SK-N-SH (cell line): ENCODE data around the gene F13B. TPM values are rescaled to one million over a fixed set of nuclear protein-coding genes. Genes with fewer than 3 reads are reported as not detected.
"Not testable (repeated sequence)": the region's sequence is repeated elsewhere in the genome, so short reads cannot be mapped to it uniquely, and the experiment has no call there.

Experiments
- CTCF ChIA-PET: fragments of 300-600, 350-600 bp; formaldehyde crosslinking; extraction: SDS; loops from one replicate; lab custom pipeline; 2021; lab: Yijun Ruan, JAX
- POLR2A ChIA-PET: fragments of 350-600 bp; sonication (Branson Sonifier 250); formaldehyde crosslinking; extraction: SDS; loops from one replicate; lab custom pipeline; 2020; ENCODE audit warnings: antibody characterized with exemption, inconsistent platforms; lab: Yijun Ruan, JAX
- DNase-seq: peaks from one replicate; pipeline ENCODE4 v3.0.0; 2012
- H2AFZ ChIP-seq: fragments of 200-600 bp; sonication (generic); 2 replicates; pipeline ENCODE4 v1.8.1; 2016; ENCODE audit warnings: antibody characterized with exemption, mild to moderate bottlenecking, low read depth
- H3F3A ChIP-seq: fragments of 200-600 bp; sonication (generic); replicated peaks from 2 replicates; pipeline ENCODE3; 2016; ENCODE audit warnings: antibody characterized with exemption, mild to moderate bottlenecking; ENCODE audit not compliant: insufficient read depth
- H3K27ac ChIP-seq, 2 experiments: fragments of 200-500 bp in 1 of 2; fragments of 200-600 bp in 1 of 2; sonication (Bioruptor generic) in 1 of 2; sonication (generic), shearing (Covaris generic) in 1 of 2; 2 replicates each; pipeline versions ENCODE4 v1.5.1 to v1.6.1; 2014 to 2016; ENCODE audit warnings: low read depth in 2 of 2, inconsistent platforms in 1 of 2, low read length in 1 of 2, mild to moderate bottlenecking in 1 of 2, mixed read lengths in 1 of 2
- H3K27me3 ChIP-seq: fragments of 200-600 bp; sonication (generic), shearing (Covaris generic); 2 replicates; pipeline ENCODE4 v1.6.1; 2016; ENCODE audit warnings: mixed run types; ENCODE audit not compliant: insufficient read depth
- H3K36me3 ChIP-seq, 2 experiments: fragments of 200-500 bp in 1 of 2; fragments of 200-600 bp in 1 of 2; sonication (Bioruptor generic) in 1 of 2; sonication (generic) in 1 of 2; replicated peaks in 1 of 2; 2 replicates each; pipeline versions ENCODE3 to v1.5.1; 2014 to 2016; ENCODE audit warnings: low read length in 1 of 2, mild to moderate bottlenecking in 1 of 2; ENCODE audit not compliant: insufficient read depth in 2 of 2, control insufficient read depth in 1 of 2
- H3K4me1 ChIP-seq, 2 experiments: fragments of 200-500 bp in 1 of 2; fragments of 200-600 bp in 1 of 2; sonication (Bioruptor generic) in 1 of 2; sonication (generic), shearing (Covaris generic) in 1 of 2; 2 replicates each; pipeline versions ENCODE4 v1.5.1 to v1.6.1; 2014 to 2016; ENCODE audit warnings: low read depth in 1 of 2, low read length in 1 of 2, mixed run types in 1 of 2; ENCODE audit not compliant: insufficient read depth in 2 of 2, control insufficient read depth in 1 of 2
- H3K4me2 ChIP-seq: fragments of 200-600 bp; sonication (generic), shearing (Covaris generic); 2 replicates; pipeline ENCODE4 v1.6.1; 2017; ENCODE audit warnings: mixed run types
- H3K4me3 ChIP-seq, 2 experiments: fragments of 200-500 bp in 1 of 2; fragments of 200-600 bp in 1 of 2; sonication (Bioruptor generic) in 1 of 2; sonication (generic), shearing (Covaris generic) in 1 of 2; 2 replicates each; pipeline versions ENCODE4 v1.5.1 to v1.8.1; 2014 to 2016; ENCODE audit warnings: low read depth in 2 of 2, inconsistent platforms in 1 of 2, low read length in 1 of 2, mild to moderate bottlenecking in 1 of 2, mixed read lengths in 1 of 2, moderate library complexity in 1 of 2
- H3K79me2 ChIP-seq: fragments of 200-600 bp; sonication (generic); 2 replicates; pipeline ENCODE4 v1.8.1; 2017; ENCODE audit warnings: mild to moderate bottlenecking; ENCODE audit not compliant: insufficient read depth
- H3K9ac ChIP-seq: fragments of 200-600 bp; sonication (generic); 2 replicates; pipeline ENCODE4 v1.6.1; 2017; ENCODE audit warnings: mixed run types
- H3K9me2 ChIP-seq: fragments of 200-600 bp; sonication (generic); 2 replicates; pipeline ENCODE4 v1.6.1; 2017; ENCODE audit warnings: mixed run types
- H3K9me3 ChIP-seq: fragments of 200-600 bp; sonication (generic); 2 replicates; pipeline ENCODE4 v1.6.1; 2017; ENCODE audit warnings: mixed run types, mild to moderate bottlenecking, moderate library complexity
- H4K20me1 ChIP-seq: fragments of 200-600 bp; sonication (generic); 2 replicates; pipeline ENCODE4 v1.6.1; 2017; ENCODE audit warnings: mild to moderate bottlenecking, mixed run types; ENCODE audit not compliant: insufficient read depth
- CHD2 ChIP-seq: fragments of 150-350 bp; IDR thresholded peaks from 2 replicates; pipeline ENCODE4 v1.6.1; 2018; ENCODE audit warnings: low read length; ENCODE audit not compliant: partially characterized antibody
- EP300 ChIP-seq, 2 experiments: IDR thresholded peaks; 2 replicates each; pipeline versions ENCODE4 v1.4.0 to v1.6.1; 2012; ENCODE audit warnings: borderline replicate concordance in 1 of 2, low read depth in 1 of 2, low read length in 1 of 2
- FOSL2 ChIP-seq: IDR thresholded peaks from 2 replicates; pipeline ENCODE4 v1.4.0; 2012; ENCODE audit warnings: low read depth, mild to moderate bottlenecking, moderate library complexity, borderline replicate concordance
- GABPA ChIP-seq: IDR thresholded peaks from 2 replicates; pipeline ENCODE4 v1.4.0; 2012; ENCODE audit warnings: low read depth, mild to moderate bottlenecking
- GATA2 ChIP-seq: sonication (generic); formaldehyde crosslinking; IDR thresholded peaks from 2 replicates; pipeline ENCODE4 v1.5.0; 2020; ENCODE audit warnings: mild to moderate bottlenecking, missing genetic modification reagents
- JUND ChIP-seq: IDR thresholded peaks from 2 replicates; pipeline ENCODE4 v1.4.0; 2012
- MEF2A ChIP-seq: IDR thresholded peaks from 2 replicates; pipeline ENCODE4 v1.4.0; 2012; ENCODE audit warnings: low read depth, borderline replicate concordance
- MXI1 ChIP-seq: IDR thresholded peaks from 2 replicates; pipeline ENCODE4 v1.6.1; 2012; ENCODE audit warnings: mild to moderate bottlenecking, low read depth, low read length, improper control_type of control experiment
- NRF1 ChIP-seq: IDR thresholded peaks from 2 replicates; pipeline ENCODE4 v1.6.1; 2012; ENCODE audit warnings: low read depth, mild to moderate bottlenecking, low read length
- POLR2AphosphoS5 ChIP-seq: IDR thresholded peaks from 2 replicates; pipeline ENCODE4 v1.6.1; 2012; ENCODE audit warnings: low read depth, low read length
- RAD21 ChIP-seq: IDR thresholded peaks from 2 replicates; pipeline ENCODE4 v1.6.1; 2012; ENCODE audit warnings: mild to moderate bottlenecking, low read length
- SIN3A ChIP-seq: IDR thresholded peaks from 2 replicates; pipeline ENCODE4 v1.6.1; 2012; ENCODE audit warnings: low read depth, mild to moderate bottlenecking, low read length, moderate library complexity, borderline replicate concordance
- TEAD4 ChIP-seq: IDR thresholded peaks from 2 replicates; pipeline ENCODE4 v1.4.0; 2012; ENCODE audit warnings: mild to moderate bottlenecking, borderline replicate concordance; ENCODE audit not compliant: insufficient read depth
- WGBS: methylation state at CpG from one replicate; pipeline ENCODE4 v1.1.6; 2017; ENCODE audit warnings: low lambda C conversion rate; 5-methylcytosine and 5-hydroxymethylcytosine counted together
- polyA plus RNA-seq, 3 experiments: library from polyadenylated mRNA; depleted of rRNA; stranded (reverse); fragments of >200 nt; gene quantifications; 2 replicates each; pipeline ENCODE4 v1.2.3, GENCODE V29; 2012
- TF ChIP-seq, protein P1 (sequence below): IDR thresholded peaks from 2 replicates; pipeline ENCODE4 v1.6.1; 2012; ENCODE audit warnings: mild to moderate bottlenecking, low read depth, low read length, moderate library complexity
- TF ChIP-seq, protein P2 (sequence below): IDR thresholded peaks from 2 replicates; pipeline ENCODE4 v1.4.0; 2012; ENCODE audit warnings: low read depth
- TF ChIP-seq, protein P3 (sequence below): fragments of 200-600 bp; sonication (generic); IDR thresholded peaks from 2 replicates; pipeline ENCODE4 v1.6.1; 2017; ENCODE audit warnings: antibody characterized with exemption, mild to moderate bottlenecking, moderate library complexity

Gene F13B
- polyA plus RNA-seq, 1 of the 3 experiments (the other 2 are of a cell fraction): not detected

DNA sequence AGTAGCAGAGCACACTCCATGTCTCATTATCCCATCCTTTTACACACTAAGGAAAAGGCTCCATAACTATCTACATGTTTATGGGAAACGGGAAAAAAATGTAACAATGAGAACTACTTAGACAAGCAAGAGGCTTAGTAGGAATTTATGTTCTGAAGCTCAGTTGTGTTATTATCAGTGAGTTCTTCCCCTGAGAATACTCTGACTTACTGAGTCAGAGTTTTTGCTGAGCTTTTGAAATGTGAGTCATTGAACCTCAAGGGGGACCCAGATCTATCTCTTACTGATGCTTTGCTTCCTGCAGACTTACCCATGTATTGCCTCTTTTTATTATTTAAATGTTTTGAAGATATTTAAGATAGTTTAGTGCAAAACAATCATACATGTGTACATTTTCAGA, 69.6 kb downstream of the F13B start:
- H3K79me2 ChIP-seq: no peaks in the 10 kb centered on the region
- peaks cover 0 to under 1% of the 10 kb centered on the region in 2 experiments; a peak in 2 of 4 replicates for H3K4me1 ChIP-seq
- H4K20me1 ChIP-seq: no peaks in the 10 kb centered on the region
- H3K4me3 ChIP-seq: no peak overlapping the region
- ChIA-PET CTCF (no interaction called here), POLR2A (no interaction called here)
- no peaks in the 10 kb centered on the region for H3K27me3 ChIP-seq
- 0 out of 2 replicates have a peak overlapping the region, but pooled peaks have one; percentile 21 for H2AFZ ChIP-seq
- H3K9me3 ChIP-seq: no peaks in the 10 kb centered on the region; the same call in 1 of the 2 replicates
- TF ChIP-seq TEAD4 (no peak), GATA2 (CRISPR knock-in tag) (no peak), POLR2AphosphoS5 (no peak), FOSL2 (peak; percentile 41; the same call in 1 of the 2 replicates)
- TF ChIP-seq, protein P1, sequence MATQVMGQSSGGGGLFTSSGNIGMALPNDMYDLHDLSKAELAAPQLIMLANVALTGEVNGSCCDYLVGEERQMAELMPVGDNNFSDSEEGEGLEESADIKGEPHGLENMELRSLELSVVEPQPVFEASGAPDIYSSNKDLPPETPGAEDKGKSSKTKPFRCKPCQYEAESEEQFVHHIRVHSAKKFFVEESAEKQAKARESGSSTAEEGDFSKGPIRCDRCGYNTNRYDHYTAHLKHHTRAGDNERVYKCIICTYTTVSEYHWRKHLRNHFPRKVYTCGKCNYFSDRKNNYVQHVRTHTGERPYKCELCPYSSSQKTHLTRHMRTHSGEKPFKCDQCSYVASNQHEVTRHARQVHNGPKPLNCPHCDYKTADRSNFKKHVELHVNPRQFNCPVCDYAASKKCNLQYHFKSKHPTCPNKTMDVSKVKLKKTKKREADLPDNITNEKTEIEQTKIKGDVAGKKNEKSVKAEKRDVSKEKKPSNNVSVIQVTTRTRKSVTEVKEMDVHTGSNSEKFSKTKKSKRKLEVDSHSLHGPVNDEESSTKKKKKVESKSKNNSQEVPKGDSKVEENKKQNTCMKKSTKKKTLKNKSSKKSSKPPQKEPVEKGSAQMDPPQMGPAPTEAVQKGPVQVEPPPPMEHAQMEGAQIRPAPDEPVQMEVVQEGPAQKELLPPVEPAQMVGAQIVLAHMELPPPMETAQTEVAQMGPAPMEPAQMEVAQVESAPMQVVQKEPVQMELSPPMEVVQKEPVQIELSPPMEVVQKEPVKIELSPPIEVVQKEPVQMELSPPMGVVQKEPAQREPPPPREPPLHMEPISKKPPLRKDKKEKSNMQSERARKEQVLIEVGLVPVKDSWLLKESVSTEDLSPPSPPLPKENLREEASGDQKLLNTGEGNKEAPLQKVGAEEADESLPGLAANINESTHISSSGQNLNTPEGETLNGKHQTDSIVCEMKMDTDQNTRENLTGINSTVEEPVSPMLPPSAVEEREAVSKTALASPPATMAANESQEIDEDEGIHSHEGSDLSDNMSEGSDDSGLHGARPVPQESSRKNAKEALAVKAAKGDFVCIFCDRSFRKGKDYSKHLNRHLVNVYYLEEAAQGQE: no peak
- H3K36me3 ChIP-seq: no peaks in the 10 kb centered on the region
- no peak overlapping the region for H3K4me2 ChIP-seq
- H3K27ac ChIP-seq: no peak overlapping the region
- no peaks in the 10 kb centered on the region for H3F3A ChIP-seq
- no peaks in the 10 kb centered on the region for H3K9me2 ChIP-seq
- 50% methylated on average over 1 of the region's 1 CpG for WGBS
- DNase-seq: no peak
- H3K9ac ChIP-seq: no peak overlapping the region

DNA sequence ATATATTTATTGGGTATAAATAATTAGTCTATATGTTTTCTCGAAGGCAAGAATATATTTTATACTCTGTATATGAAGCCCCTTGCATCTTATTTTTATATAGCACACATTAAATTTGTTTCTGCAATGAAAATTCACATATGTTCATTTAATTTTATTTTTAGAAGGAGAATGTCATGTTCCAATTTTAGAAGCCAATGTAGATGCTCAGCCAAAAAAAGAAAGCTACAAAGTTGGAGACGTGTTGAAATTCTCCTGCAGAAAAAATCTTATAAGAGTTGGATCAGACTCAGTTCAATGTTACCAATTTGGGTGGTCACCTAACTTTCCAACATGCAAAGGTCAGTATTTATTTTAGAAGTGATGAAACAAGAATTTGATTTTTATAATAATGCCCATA, 73.1 kb downstream of the F13B start:
- ChIA-PET CTCF (no interaction called here), POLR2A (no interaction called here)
- Histone ChIP-seq H3K79me2 (no peaks in the 10 kb centered on the region), H3K4me2 (no peak overlapping the region), H3K27me3 (no peaks in the 10 kb centered on the region), H3K9me3 (no peaks in the 10 kb centered on the region; the same call in 1 of the 2 replicates), H3K27ac (no peak overlapping the region), H2AFZ (no peak overlapping the region), H3K4me3 (no peak overlapping the region), H3K4me1 (peaks cover 0 to 7% of the 10 kb centered on the region in 2 experiments; a peak in 2 of 4 replicates), H3K36me3 (no peaks in the 10 kb centered on the region), H3K9ac (no peak overlapping the region), H4K20me1 (no peaks in the 10 kb centered on the region), H3F3A (no peaks in the 10 kb centered on the region), H3K9me2 (no peaks in the 10 kb centered on the region)
- WGBS: 52% methylated on average over 2 of the region's 2 CpGs
- DNase-seq: no peak
- TF ChIP-seq NRF1 (no peak), GABPA (no peak), CHD2 (no peak), EP300 (IDR thresholded peaks at IDR 0.05; ENCODE audit: borderline replicate concordance in 1 of 2, low read depth in 1 of 2, low read length in 1 of 2) (no peak), SIN3A (no peak), MXI1 (no peak), RAD21 (no peak), MEF2A (no peak), JUND (no peak)
- TF ChIP-seq, protein P2, sequence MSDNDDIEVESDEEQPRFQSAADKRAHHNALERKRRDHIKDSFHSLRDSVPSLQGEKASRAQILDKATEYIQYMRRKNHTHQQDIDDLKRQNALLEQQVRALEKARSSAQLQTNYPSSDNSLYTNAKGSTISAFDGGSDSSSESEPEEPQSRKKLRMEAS: no peak
- TF ChIP-seq, protein P3, sequence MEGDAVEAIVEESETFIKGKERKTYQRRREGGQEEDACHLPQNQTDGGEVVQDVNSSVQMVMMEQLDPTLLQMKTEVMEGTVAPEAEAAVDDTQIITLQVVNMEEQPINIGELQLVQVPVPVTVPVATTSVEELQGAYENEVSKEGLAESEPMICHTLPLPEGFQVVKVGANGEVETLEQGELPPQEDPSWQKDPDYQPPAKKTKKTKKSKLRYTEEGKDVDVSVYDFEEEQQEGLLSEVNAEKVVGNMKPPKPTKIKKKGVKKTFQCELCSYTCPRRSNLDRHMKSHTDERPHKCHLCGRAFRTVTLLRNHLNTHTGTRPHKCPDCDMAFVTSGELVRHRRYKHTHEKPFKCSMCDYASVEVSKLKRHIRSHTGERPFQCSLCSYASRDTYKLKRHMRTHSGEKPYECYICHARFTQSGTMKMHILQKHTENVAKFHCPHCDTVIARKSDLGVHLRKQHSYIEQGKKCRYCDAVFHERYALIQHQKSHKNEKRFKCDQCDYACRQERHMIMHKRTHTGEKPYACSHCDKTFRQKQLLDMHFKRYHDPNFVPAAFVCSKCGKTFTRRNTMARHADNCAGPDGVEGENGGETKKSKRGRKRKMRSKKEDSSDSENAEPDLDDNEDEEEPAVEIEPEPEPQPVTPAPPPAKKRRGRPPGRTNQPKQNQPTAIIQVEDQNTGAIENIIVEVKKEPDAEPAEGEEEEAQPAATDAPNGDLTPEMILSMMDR: no peak
- TF ChIP-seq, all 33 proteins: peak for 0

DNA sequence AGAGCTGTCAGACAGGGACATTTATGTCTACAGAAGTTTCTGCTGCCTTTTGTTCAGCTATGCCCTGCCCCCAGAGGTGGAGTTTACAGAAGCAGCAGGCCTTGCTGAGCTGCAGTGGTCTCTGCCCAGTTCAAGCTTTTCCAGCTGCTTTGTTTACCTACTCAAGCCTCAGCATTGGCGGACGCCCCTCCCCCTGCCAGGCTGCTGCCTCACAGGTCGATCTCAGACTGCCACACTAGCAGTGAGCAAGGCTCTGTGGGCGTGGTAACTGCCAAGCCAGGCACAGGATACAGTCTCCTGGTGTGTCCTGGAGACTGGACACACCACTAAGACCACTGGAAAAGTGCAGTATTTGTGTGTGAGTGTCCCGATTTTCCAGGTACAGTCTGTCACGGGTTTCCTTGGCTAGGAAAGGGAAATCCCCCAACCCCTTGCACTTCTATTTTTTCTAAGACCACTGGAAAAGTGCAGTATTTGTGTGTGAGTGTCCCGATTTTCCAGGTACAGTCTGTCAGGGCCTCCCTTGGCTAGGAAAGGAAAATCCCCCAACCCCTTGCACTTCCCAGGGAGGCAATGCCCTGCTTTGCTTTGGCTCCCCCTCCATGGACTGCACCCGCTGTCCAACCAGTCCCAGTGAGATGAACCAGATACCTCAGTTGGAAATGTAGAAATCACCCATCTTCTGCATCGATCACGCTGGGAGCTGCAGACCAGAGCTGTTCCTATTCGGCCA, 75.0 kb downstream of the F13B start:
- Histone ChIP-seq H2AFZ (peak overlapping the region; percentile 31; the same call in 1 of the 2 replicates), H3K4me3 (peak overlapping the region in 1 of 2 experiments; percentile 6; a peak in 1 of 4 replicates)
- H3K79me2 ChIP-seq, H3F3A ChIP-seq, H3K9ac ChIP-seq, H3K36me3 ChIP-seq, H3K9me3 ChIP-seq, H3K4me2 ChIP-seq, DNase-seq, H3K4me1 ChIP-seq, H3K27ac ChIP-seq, H3K27me3 ChIP-seq, H4K20me1 ChIP-seq, POLR2A ChIA-PET, H3K9me2 ChIP-seq, CTCF ChIA-PET: not testable (repeated sequence)
- WGBS: 51% methylated on average over 9 of the region's 11 CpGs
